IPS-20b (cell line): ENCODE results near the gene USP17L5.
"Not testable (repeated sequence)": the region's sequence is repeated elsewhere in the genome, so short reads cannot be mapped to it uniquely, and the experiment has no call there.

Experiments
- H3K27ac ChIP-seq: one replicate; pipeline ENCODE4 v1.5.1; 2013; ENCODE audit warnings: low read length
- H3K27me3 ChIP-seq: 2 replicates; pipeline ENCODE4 v1.6.1; 2013; ENCODE audit warnings: mild to moderate bottlenecking, low read length, inconsistent platforms; ENCODE audit not compliant: insufficient read depth
- H3K36me3 ChIP-seq: 2 replicates; pipeline ENCODE4 v1.6.1; 2013; ENCODE audit warnings: low read depth, mild to moderate bottlenecking, inconsistent platforms, low read length, moderate library complexity; ENCODE audit not compliant: insufficient read depth
- H3K4me1 ChIP-seq: 2 replicates; pipeline ENCODE4 v1.6.1; 2013; ENCODE audit warnings: mild to moderate bottlenecking, control low read depth, inconsistent platforms, low read length, moderate library complexity; ENCODE audit not compliant: insufficient read depth
- H3K4me3 ChIP-seq: 2 replicates; pipeline ENCODE4 v1.5.1; 2013; ENCODE audit warnings: mild to moderate bottlenecking, low read length, inconsistent platforms
- H3K9ac ChIP-seq: 2 replicates; pipeline ENCODE4 v1.6.1; 2013; ENCODE audit warnings: low read depth, mild to moderate bottlenecking, inconsistent platforms, low read length, moderate library complexity
- H3K9me3 ChIP-seq: 2 replicates; pipeline ENCODE4 v1.6.1; 2013; ENCODE audit warnings: mild to moderate bottlenecking, low read depth, low read length, inconsistent platforms; ENCODE audit not compliant: insufficient read depth

USP17L5 gene

DNA sequence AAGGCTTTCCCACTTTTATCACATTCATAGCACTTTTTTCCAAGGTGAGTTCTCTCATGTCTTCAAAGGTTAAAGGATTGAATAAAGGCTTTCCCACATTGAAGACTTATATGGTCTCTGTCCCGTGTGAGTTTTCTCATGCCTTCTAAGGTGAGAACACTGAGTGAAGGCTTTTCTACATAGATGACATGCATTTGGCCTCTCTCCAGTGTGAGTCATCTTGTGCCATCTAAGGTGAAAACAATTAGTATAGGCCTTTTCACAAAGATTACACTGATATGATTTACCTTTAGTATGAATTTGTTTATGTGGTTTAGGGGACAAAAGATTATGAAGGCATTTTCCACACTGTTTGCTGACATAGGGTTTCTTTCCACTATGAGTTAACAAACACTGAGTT, 44.9 kb downstream of the USP17L5 start:
- Histone ChIP-seq H3K9me3 (peaks cover 8% of the 10 kb centered on the region; the same call in 1 of the 2 replicates), H3K9ac (no peak overlapping the region), H3K4me3 (no peak overlapping the region), H3K27me3 (no peaks in the 10 kb centered on the region), H3K4me1 (no peaks in the 10 kb centered on the region), H3K27ac (no peak overlapping the region), H3K36me3 (no peaks in the 10 kb centered on the region)

DNA sequence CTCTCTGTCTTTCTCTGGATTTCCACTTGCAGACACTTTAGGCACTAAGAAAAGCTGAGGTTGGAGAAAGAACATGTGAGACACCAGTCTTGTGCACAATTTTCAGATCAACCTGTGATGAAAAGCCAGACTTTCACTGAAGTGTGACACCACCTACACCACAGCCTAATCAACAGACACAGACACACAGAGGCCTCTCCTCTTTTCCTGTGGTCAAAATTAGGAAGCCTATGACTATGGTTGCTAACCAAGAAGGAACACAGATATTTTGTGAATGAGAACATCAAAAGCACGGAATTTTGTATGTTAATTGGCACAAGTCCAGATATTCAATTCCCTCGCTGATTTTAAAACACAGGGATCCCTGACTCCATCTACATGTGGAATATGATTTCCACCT, 49.8 kb downstream of the USP17L5 start:
- peaks cover 11% of the 10 kb centered on the region for H3K9me3 ChIP-seq
- H3K4me3 ChIP-seq, H3K36me3 ChIP-seq, H3K27me3 ChIP-seq, H3K9ac ChIP-seq, H3K27ac ChIP-seq, H3K4me1 ChIP-seq: not testable (repeated sequence)
